Lower leg skin (tissue), 4 donors: ENCODE results near the gene DLG5. TPM values are rescaled to one million over a fixed set of nuclear protein-coding genes. Genes with fewer than 3 reads are reported as not detected.

ENCODE experiments used
- DNase-seq, 2 donors: peaks; one replicate each; pipeline ENCODE4 v3.0.0-alpha.2; 2019; ENCODE audit warnings: low spot score in 2 of 2
- H3K4me3 ChIP-seq: fragments of 200-600 bp; sonication (generic); 2 replicates; pipeline ENCODE4 v1.5.1; 2017; ENCODE audit warnings: mild to moderate bottlenecking, low read depth; ENCODE audit not compliant: poor library complexity, severe bottlenecking
- POLR2A ChIP-seq, 2 donors: fragments of 450-650 bp; IDR thresholded peaks; one replicate each; pipeline ENCODE4 v1.6.1; 2016 to 2017; ENCODE audit warnings: antibody characterized with exemption in 2 of 2, mild to moderate bottlenecking in 1 of 2, moderate library complexity in 1 of 2
- WGBS, 2 donors: methylation state at CpG; one replicate each; pipeline ENCODE4 v1.1.5; 2018; 5-methylcytosine and 5-hydroxymethylcytosine counted together
- intact Hi-C: fragments of 100-400 bp; cut with DNase I; formaldehyde crosslinking; loops from one replicate; pipeline ENCODE4 v1.15.0; 2023; ENCODE audit warnings: low total_unique reads
- total RNA-seq, 4 donors: library from RNA; depleted of rRNA; stranded (reverse); fragments of >200 nt; gene quantifications; one replicate each; pipeline ENCODE4 v1.1.0, GENCODE V29; 2016
- TF ChIP-seq, protein P1 (sequence below), 3 donors: fragments of 450-650 bp; IDR thresholded peaks; one replicate each; pipeline ENCODE4 v1.5.1; 2016; ENCODE audit warnings: antibody characterized with exemption in 3 of 3, mild to moderate bottlenecking in 3 of 3, moderate library complexity in 2 of 3

The DLG5 gene
- total RNA-seq, 4 donors from 2014 or later: 91.9 to 165 (median 103) TPM

GRCh38 chr10:77872151-77872946 is 54.2 kb downstream of the DLG5 start:
- no peak for TF ChIP-seq POLR2A (IDR thresholded peaks at IDR 0.05)
- TF ChIP-seq, protein P1, sequence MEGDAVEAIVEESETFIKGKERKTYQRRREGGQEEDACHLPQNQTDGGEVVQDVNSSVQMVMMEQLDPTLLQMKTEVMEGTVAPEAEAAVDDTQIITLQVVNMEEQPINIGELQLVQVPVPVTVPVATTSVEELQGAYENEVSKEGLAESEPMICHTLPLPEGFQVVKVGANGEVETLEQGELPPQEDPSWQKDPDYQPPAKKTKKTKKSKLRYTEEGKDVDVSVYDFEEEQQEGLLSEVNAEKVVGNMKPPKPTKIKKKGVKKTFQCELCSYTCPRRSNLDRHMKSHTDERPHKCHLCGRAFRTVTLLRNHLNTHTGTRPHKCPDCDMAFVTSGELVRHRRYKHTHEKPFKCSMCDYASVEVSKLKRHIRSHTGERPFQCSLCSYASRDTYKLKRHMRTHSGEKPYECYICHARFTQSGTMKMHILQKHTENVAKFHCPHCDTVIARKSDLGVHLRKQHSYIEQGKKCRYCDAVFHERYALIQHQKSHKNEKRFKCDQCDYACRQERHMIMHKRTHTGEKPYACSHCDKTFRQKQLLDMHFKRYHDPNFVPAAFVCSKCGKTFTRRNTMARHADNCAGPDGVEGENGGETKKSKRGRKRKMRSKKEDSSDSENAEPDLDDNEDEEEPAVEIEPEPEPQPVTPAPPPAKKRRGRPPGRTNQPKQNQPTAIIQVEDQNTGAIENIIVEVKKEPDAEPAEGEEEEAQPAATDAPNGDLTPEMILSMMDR (IDR thresholded peaks at IDR 0.05): no peak
- no peak overlapping the region for H3K4me3 ChIP-seq
- WGBS, 2 donors: 40 to 46% methylated on average over 18 of the region's 18 CpGs
- intact Hi-C loops: no loop called here
- peak in 1 of 2 donors; percentile 89 for DNase-seq

GRCh38 chr10:77869626-77870420 is 56.7 kb downstream of the DLG5 start:
- 47 to 54% methylated on average over 4 of the region's 4 CpGs for WGBS, 2 donors
- intact Hi-C loops: no loop called here
- no peak for DNase-seq
- TF ChIP-seq, protein P1 (IDR thresholded peaks at IDR 0.05): no peak
- no peak for TF ChIP-seq POLR2A (IDR thresholded peaks at IDR 0.05)
- H3K4me3 ChIP-seq: no peak overlapping the region

DNA sequence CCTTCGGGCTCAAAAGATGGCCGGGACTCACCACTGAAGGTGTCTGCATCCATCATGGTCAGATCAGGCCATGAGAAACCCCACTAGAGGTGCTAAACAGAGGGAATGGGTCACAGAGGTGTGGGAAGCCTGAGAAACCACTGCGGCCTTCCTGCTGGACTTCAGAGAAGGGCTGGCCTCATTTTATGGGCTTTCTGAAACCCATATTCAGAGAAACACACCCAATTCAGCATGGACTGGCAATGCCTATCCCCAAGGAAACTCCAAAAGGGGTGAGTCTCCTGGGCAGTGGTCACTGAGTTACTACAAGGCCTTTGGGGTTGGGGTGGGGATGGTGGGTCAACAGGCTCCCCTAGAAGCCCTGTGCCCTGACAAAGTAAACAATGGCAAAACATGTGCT is 58.0 kb downstream of the DLG5 start:
- DNase-seq: no peak
- H3K4me3 ChIP-seq: no peak overlapping the region
- intact Hi-C loops: no loop called here
- 93 to 100% methylated on average over 3 of the region's 3 CpGs for WGBS, 2 donors
- no peak for TF ChIP-seq POLR2A (IDR thresholded peaks at IDR 0.05)
- TF ChIP-seq, protein P1 (IDR thresholded peaks at IDR 0.05): no peak

DNA sequence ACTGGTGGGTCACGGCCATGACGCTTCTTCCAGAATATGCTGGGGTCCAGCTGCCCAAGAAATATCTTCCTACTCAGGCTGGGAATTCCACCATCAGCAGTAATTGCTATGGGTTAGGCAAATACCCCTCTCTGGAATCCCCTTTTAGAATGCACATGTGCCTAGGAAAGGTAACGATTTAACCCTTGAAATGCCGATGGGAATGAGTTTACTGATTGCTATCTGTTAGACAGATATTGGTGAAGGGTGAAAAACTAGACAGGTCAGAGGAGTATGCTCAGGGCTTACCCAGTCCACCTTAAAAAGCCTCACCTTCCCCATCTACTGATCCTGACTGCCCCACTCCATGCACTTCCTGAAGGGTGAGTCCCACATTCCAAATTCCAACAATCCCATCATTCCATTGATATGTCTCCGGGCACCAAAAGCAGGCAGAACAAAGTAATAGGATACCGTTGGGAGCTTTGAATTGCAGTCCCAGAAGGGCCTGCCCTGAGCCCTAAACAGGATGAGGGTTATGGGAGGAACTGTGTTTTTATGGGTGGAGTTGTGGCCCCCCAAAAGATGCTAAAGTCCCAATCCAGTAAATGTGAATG is 59.3 kb downstream of the DLG5 start:
- WGBS, 2 donors: 60 to 72% methylated on average over 6 of the region's 6 CpGs
- DNase-seq: no peak
- no peak for TF ChIP-seq POLR2A (IDR thresholded peaks at IDR 0.05)
- TF ChIP-seq, protein P1 (IDR thresholded peaks at IDR 0.05): no peak
- H3K4me3 ChIP-seq: no peak overlapping the region
- intact Hi-C loops: no loop called here

DNA sequence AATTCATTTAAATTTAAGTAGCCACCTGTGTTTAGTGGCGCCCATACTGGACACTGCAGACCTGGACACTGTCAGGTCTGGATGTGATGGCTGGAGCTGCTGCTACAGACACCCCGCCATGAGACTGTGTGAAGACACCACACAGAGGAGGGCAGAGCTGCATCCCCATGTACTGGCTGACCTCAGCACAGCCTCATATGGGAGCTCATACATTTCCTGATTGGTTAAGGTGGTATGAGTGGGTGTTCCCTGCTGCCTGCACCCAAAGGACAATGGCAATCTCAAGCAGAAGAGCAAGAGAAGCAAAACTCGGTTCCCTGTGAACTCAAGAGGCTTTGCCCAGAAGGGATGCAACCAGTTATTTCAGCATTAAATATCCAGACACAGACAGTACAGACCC is 60.0 kb downstream of the DLG5 start:
- WGBS, 2 donors: 61 to 82% methylated on average over 3 of the region's 3 CpGs
- intact Hi-C loops: no loop called here
- H3K4me3 ChIP-seq: no peak overlapping the region
- DNase-seq: no peak
- TF ChIP-seq, protein P1 (IDR thresholded peaks at IDR 0.05): no peak
- TF ChIP-seq POLR2A (IDR thresholded peaks at IDR 0.05): no peak
